Measurements from ENCODE around the gene HJV. TPM values are rescaled to one million over a fixed set of nuclear protein-coding genes. Genes with fewer than 3 reads are reported as not detected.

The HJV gene
- total RNA-seq, 1 donor from 2014 or later, result not detected

DNA sequence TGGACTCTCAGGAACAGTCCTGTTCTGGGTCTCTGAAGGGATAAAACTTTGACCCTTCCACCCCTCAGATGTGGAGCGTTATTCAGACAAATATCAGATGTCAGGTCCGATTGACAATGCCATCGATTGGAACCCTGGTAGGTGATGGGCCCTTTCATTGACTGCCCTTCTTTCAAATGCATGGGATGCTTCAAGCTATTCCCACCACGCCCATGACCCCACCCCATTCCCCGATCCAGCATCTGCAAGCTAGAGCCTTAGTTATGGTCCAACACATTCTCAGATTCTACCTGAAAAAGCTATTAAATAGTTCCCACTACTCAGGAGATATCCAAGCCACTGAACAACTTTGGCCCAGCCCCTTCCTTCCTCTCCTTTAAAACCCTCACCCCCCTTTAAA, 44.5 kb downstream of the HJV start:
- no peak for DNase-seq (ENCODE audit: low read depth in 2 of 2)

- DNase-seq (ENCODE audit: low read depth in 2 of 2), result no peak
Observed at GRCh38 chr1:145975216-145975615, 46.3 kb downstream of the HJV start.

DNA sequence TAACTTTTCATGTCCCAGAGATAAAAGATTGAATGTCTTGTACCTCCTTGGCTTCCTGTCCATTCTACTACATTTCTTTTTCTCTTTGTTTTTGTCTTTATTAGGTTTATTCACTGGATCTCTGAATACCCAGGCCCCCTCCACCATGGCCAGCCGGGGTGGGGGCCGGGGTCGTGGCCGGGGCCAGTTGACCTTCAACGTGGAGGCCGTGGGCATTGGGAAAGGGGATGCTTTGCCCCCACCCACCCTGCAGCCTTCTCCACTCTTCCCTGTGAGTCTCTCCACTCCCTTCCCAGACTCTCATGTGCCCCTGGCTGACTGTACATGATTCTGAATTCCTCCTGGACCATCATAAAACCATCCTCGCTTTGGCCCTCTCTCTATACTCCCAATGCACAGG, 46.8 kb downstream of the HJV start:
- no peak for DNase-seq (ENCODE audit: low read depth in 2 of 2)

DNA sequence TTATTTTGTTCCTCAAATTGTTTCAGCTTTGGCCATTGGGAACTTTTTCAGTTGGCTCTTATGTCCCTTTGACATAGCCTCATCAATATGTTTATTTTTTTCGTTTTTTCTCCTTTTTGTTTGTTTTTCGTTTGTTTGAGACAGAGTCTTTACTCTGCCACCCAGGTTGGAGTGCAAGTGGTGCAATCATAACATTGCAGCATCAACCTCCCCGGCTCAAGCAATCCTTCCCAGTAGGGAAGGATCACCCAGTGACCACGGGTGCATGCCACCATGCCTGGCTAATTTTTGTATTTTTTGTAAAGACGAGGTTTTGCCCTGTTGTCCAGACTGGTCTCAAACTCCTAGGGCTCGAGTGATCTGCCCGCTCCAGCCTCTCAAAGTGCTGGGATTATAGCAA, 49.0 kb downstream of the HJV start:
- no peak for DNase-seq (ENCODE audit: low read depth in 2 of 2)

Other genes starting within 250 kb of the HJV start
- gene RNF115, start 197.6 kb downstream of the HJV start, total RNA-seq, result 9.5 and 9.8 TPM in 2 replicates
- gene POLR3C, start 197.5 kb downstream of the HJV start, total RNA-seq, result 19.4 and 19.8 TPM in 2 replicates
- 2.4 and 3.1 TPM in 2 replicates for gene NUDT17, start 176.1 kb downstream of the HJV start, total RNA-seq
- 4.1 and 4.8 TPM in 2 replicates for gene PIAS3, start 162.7 kb downstream of the HJV start, total RNA-seq
- under 0.01 and 0.22 TPM in 2 replicates for gene ANKRD35, start 135.9 kb downstream of the HJV start, total RNA-seq
- gene ITGA10, start 111.7 kb downstream of the HJV start, total RNA-seq, result 0.79 and 6.1 TPM in 2 replicates
- gene PEX11B, start 103.0 kb downstream of the HJV start, total RNA-seq, result 24.8 and 31.9 TPM in 2 replicates
- 71.7 and 77.8 TPM in 2 replicates for gene RBM8A, start 94.3 kb downstream of the HJV start, total RNA-seq
- gene LIX1L, start 63.7 kb downstream of the HJV start, total RNA-seq, result 18.1 and 21.8 TPM in 2 replicates
- gene ANKRD34A, start 57.2 kb downstream of the HJV start, total RNA-seq, result under 0.01 TPM in 1 of 2 replicates, not detected in the other
- gene POLR3GL, start 57.0 kb downstream of the HJV start, total RNA-seq, result 12.9 and 14.9 TPM in 2 replicates
- 65.4 and 81.9 TPM in 2 replicates for gene TXNIP, start 25.2 kb downstream of the HJV start, total RNA-seq
- 0.22 and 0.40 TPM in 2 replicates for gene NBPF10, start 123.1 kb upstream of the HJV start, total RNA-seq
- gene NOTCH2NLA, start 207.3 kb upstream of the HJV start, total RNA-seq, result 3.4 and 10.0 TPM in 2 replicates